ENCODE data around the gene TTF2.
"Not testable (repeated sequence)": the region's sequence is repeated elsewhere in the genome, so short reads cannot be mapped to it uniquely, and the experiment has no call there.

TTF2 gene

DNA sequence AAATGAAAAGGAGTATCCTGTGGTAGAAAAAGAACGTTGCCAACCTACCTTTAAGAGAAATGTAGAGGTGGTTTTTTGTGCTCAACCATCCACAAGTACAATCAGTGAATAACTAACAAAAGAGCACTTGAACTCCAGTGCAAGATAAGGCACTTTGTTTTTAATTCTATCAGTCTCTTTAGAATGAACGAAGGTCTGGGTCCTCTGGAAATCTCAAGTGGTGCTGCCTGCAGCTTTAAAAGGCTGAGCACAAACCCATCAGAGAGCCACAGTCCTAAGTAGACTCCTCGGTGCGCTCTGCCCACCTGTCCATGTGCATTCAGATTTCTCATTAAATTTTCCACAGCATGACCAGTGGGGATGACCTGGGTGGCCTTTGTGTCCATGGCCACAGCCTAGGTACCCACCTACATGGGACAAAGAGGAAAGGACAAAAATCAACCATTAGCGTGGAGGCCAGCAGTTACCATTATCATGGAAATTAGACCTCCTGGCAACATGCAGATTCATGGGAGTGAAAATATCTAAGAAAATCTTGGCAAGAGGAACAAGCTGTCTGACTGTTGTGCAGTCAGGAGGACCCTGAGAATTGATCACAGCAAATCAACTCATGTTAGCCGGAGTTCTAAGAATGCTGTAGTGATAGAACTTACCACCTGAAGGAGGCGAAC is 52.1 kb downstream of the TTF2 start:
- TF ChIP-seq, protein P1, sequence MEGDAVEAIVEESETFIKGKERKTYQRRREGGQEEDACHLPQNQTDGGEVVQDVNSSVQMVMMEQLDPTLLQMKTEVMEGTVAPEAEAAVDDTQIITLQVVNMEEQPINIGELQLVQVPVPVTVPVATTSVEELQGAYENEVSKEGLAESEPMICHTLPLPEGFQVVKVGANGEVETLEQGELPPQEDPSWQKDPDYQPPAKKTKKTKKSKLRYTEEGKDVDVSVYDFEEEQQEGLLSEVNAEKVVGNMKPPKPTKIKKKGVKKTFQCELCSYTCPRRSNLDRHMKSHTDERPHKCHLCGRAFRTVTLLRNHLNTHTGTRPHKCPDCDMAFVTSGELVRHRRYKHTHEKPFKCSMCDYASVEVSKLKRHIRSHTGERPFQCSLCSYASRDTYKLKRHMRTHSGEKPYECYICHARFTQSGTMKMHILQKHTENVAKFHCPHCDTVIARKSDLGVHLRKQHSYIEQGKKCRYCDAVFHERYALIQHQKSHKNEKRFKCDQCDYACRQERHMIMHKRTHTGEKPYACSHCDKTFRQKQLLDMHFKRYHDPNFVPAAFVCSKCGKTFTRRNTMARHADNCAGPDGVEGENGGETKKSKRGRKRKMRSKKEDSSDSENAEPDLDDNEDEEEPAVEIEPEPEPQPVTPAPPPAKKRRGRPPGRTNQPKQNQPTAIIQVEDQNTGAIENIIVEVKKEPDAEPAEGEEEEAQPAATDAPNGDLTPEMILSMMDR (conservative IDR thresholded peaks at IDR 0.05), result no peak
- no peak for TF ChIP-seq ZFX (IDR thresholded peaks at IDR 0.05)
- no peak overlapping the region for H3K27ac ChIP-seq

DNA sequence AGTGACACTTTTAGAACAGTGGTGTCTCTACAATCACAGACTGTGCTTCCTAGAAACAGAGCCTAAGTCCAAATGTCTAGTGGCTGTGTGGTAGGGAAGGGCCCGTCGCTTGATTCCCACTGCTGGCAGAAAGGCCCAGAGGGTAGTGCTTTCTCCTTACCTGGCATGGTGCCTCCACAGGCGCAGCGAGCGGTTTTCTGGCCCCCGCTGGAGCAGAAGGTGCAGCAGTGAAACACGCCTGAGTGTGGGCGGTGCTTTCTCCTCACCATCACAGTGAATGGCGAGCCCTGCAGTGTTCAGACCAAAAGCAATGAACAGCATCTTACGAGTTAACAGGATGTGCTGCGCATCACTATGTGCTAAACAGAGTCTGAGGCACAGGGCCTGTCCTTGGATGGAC is 53.1 kb downstream of the TTF2 start:
- H3K27ac ChIP-seq, result no peak overlapping the region
- TF ChIP-seq, protein P1 (conservative IDR thresholded peaks at IDR 0.05), result no peak

DNA sequence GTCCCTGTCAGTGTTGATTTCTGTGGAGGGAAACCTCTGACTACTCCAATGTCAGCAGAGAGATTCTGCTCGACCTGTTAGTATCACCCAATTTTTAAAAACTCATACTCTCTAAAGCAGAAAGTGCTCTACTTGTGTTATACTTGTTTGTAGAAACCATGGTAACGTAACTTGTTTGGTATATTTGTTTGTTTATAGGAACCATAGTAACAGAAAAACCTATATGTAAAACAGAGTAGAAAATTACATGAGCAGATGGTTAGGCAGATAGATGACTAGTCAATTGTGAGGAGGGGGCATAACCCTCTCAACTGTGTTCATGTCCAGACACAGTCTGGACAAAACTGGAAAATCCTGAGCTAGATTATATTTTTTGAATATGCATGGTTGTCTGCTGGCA is 54.8 kb downstream of the TTF2 start:
- no peak for TF ChIP-seq ZFX (IDR thresholded peaks at IDR 0.05)
- TF ChIP-seq, protein P1 (conservative IDR thresholded peaks at IDR 0.05), result no peak
- no peak overlapping the region for H3K27ac ChIP-seq

DNA sequence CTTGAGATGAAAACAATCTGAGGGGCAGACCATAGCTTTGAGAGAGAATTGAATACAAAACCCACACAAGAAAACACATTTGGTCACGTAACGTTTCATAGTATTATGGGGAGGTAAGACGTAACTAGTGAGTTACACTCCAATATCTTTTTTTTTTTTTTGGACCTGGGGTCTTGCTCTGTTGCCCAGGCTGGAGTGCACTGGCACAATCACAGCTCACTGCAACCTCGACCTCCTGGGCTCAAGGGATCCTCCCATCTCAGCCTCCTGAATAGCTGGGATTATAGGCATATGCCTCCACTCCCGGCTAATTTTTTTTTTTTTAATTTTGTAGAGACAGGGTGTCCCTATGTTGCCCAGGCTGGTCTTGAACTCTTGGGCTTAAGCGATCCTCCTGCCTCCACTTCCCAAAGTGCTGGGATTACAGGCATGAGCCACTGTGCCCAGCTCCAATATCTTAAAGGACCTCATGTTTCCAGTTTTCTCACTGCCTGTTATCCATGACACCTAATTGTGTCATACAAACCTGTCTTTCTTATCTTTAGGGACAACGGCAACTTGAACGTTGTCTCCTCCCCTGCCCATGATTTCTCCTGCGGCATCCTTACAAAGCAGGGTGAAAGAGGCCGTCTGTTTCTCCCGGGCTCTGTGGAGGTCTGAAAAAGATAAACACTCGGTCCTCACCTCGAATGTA is 56.1 kb downstream of the TTF2 start:
- no peak overlapping the region for H3K27ac ChIP-seq
- no peak for TF ChIP-seq ZFX (IDR thresholded peaks at IDR 0.05)
- TF ChIP-seq, protein P1 (conservative IDR thresholded peaks at IDR 0.05), result no peak

DNA sequence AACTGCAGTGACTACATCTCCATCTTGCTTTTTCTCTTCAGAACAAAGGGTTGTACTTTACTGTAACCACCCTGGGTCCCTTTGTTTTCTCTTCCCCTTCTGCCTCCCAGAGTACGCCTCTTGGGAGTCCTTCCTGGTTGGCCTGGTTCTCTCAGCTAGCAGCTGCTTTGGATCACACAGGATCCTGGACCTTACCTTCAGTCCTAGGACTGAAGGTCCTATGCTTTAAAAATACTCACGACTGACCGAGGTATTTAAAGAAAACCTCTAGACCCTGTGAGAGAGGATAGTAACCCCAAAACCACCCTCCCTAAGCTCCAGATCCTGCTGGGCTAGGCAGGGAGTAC is 56.6 kb downstream of the TTF2 start:
- no peak for TF ChIP-seq ZFX (IDR thresholded peaks at IDR 0.05)
- TF ChIP-seq, protein P1 (conservative IDR thresholded peaks at IDR 0.05), result no peak
- no peak overlapping the region for H3K27ac ChIP-seq

DNA sequence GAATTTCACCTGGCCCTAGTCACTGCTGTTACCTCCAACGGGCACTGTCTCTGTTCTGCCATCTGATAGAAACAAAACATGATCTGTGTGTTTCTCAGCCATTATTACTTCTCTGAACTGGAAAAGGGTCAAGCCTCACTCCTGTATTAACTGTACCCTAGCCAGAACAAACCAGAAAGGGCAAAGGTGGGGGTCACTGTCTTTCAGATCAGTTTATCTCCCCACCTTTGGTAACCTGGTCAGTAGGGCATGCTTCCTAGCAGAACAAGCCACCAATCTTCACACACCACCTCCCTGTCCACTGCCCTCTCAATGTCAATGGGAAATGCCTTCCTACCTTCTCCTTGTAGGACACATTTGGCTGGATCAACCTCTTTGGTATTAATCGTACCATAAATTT is 57.6 kb downstream of the TTF2 start:
- TF ChIP-seq, protein P1 (conservative IDR thresholded peaks at IDR 0.05), result no peak
- TF ChIP-seq ZFX (IDR thresholded peaks at IDR 0.05), result no peak

DNA sequence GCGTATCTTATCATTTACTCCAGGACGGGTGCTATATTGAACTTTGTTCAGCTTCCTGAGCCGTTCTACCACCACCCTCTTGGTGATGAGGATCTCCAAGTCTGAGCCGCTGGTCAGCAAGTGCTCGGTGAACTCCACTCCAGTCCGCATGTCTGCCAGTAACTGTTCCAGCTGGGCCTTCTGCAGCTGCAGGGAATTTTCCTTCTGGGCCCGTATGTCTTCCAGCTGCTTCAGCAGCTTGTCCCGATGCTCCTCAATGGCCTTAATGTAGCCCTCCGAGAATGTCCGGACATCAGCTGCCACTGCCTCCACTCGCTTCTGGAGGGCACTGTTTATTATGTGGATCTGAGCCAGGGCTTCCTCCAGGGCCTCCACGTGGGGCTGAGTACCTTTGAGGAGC is 58.0 kb downstream of the TTF2 start:
- H3K27ac ChIP-seq, result no peak overlapping the region
- TF ChIP-seq ZFX (IDR thresholded peaks at IDR 0.05), result no peak

More for the DNA sequence above, 57.6 kb downstream of the TTF2 start:
- no peak overlapping the region for H3K27ac ChIP-seq

DNA sequence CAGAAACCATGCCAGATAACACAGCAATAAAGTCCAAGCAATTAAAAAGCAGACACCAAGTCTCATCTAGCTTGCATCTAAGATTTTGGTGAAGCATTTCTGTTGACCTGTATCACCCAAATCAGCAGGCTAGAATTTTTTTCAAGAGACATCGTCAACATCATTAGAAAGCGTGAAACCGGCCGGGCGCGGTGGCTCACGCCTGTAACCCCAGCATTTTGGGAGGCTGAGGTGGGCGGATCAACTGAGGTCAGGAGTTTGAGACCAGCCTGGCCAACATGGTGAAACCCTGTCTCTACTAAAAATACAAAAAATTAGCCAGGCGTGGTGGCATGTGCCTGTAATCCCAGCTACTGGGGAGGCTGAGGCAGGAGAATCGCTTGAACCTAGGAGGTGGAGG is 59.0 kb downstream of the TTF2 start:
- not testable (repeated sequence) for H3K27ac ChIP-seq
